Hepatocyte (in vitro differentiated cells): ENCODE measurements around the gene DRD5.
"Not testable (repeated sequence)": the region's sequence is repeated elsewhere in the genome, so short reads cannot be mapped to it uniquely, and the experiment has no call there.

Experiments
- EZH2 ChIP-seq: fragments of 200-600 bp; sonication (generic); IDR thresholded peaks from 2 replicates; pipeline ENCODE4 v1.6.1; 2016; ENCODE audit warnings: antibody characterized with exemption, mild to moderate bottlenecking, borderline replicate concordance
- EZH2phosphoT487 ChIP-seq: fragments of 200-600 bp; sonication (generic); IDR thresholded peaks from one replicate; pipeline ENCODE4 v1.6.1; 2018; ENCODE audit warnings: antibody characterized with exemption, mild to moderate bottlenecking, low read depth, moderate library complexity; ENCODE audit not compliant: unreplicated experiment, severe bottlenecking
- TF ChIP-seq, protein P1 (sequence below): fragments of 200-600 bp; sonication (generic); IDR thresholded peaks from 2 replicates; pipeline ENCODE4 v1.5.1; 2016; ENCODE audit warnings: antibody characterized with exemption, mild to moderate bottlenecking; ENCODE audit not compliant: poor library complexity

- TF ChIP-seq, protein P1, sequence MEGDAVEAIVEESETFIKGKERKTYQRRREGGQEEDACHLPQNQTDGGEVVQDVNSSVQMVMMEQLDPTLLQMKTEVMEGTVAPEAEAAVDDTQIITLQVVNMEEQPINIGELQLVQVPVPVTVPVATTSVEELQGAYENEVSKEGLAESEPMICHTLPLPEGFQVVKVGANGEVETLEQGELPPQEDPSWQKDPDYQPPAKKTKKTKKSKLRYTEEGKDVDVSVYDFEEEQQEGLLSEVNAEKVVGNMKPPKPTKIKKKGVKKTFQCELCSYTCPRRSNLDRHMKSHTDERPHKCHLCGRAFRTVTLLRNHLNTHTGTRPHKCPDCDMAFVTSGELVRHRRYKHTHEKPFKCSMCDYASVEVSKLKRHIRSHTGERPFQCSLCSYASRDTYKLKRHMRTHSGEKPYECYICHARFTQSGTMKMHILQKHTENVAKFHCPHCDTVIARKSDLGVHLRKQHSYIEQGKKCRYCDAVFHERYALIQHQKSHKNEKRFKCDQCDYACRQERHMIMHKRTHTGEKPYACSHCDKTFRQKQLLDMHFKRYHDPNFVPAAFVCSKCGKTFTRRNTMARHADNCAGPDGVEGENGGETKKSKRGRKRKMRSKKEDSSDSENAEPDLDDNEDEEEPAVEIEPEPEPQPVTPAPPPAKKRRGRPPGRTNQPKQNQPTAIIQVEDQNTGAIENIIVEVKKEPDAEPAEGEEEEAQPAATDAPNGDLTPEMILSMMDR = not testable (repeated sequence)
- not testable (repeated sequence) for TF ChIP-seq EZH2, EZH2phosphoT487
Observed at GRCh38 chr4:9732256-9732655, 49.2 kb upstream of the DRD5 start.
